ENCODE measurements around the gene PHKB. TPM values are rescaled to one million over a fixed set of nuclear protein-coding genes. Genes with fewer than 3 reads are reported as not detected.

The PHKB gene
- total and polyA plus RNA-seq, 2 donors (not counting 1 experiment from before 2014, with no cell fraction given) = 50.4 to 223 TPM

- H3K9me3 ChIP-seq (ENCODE audit: control extremely low read depth in 1 of 3, control insufficient read depth in 2 of 3, insufficient read depth in 1 of 3, low read length in 2 of 3) = peaks cover 8 to 22% (median 17%) of the 10 kb centered on the region in 3 donors
- CTCF ChIA-PET = interaction anchor here (0.9 to 4.6 kb wide), 5 partner anchors 12 to 48 kb away, joined by 3 to 50 read pairs (median 5); partner anchors contain the start of genes ITFG1 and PHKB
- peaks cover 62% of the 10 kb centered on the region for H3K79me2 ChIP-seq (ENCODE audit: control insufficient read depth, insufficient read depth, low read length)
- peak overlapping the region; percentile 61 for H3K9ac ChIP-seq (ENCODE audit: low read length)
- peaks cover 10 to 14% of the 10 kb centered on the region in 2 experiments for H3K36me3 ChIP-seq (replicated peaks in 1 of 2; ENCODE audit: control extremely low read depth in 1 of 2, control insufficient read depth in 1 of 2, extremely low read depth in 1 of 2, insufficient read depth in 2 of 2, low read length in 1 of 2)
- Mint-ChIP-seq H3K4me1 (peaks cover 55% of the 10 kb centered on the region), H3K9me3 (ENCODE audit: insufficient read depth) (peaks cover 2% of the 10 kb centered on the region), H3K27ac (peak overlapping the region; percentile 98), H3K4me3 (peak overlapping the region; percentile 96), H3K27me3 (no peaks in the 10 kb centered on the region)
- WGBS (ENCODE audit: insufficient coverage) = 38% methylated on average over 8 of the region's 10 CpGs
- H3K4me2 ChIP-seq (replicated peaks; ENCODE audit: low read depth, low read length, poor library complexity, severe bottlenecking) = peak overlapping the region; percentile 86
- peaks cover 37 to 40% of the 10 kb centered on the region in 2 donors for H3K4me1 ChIP-seq (ENCODE audit: control insufficient read depth in 2 of 2, insufficient read depth in 2 of 2, low read length in 2 of 2)
- peak overlapping the region; percentile 66 for H2AFZ ChIP-seq (ENCODE audit: insufficient read depth, low read depth, low read length, poor library complexity, severe bottlenecking)
- POLR2A ChIA-PET = interaction anchor here (1.0 to 3.6 kb wide), 4 partner anchors 11 to 32 kb away, joined by 3 to 41 read pairs (median 13); partner anchors contain the start of genes ITFG1 and PHKB
- H3K27me3 ChIP-seq (replicated peaks in 1 of 4; ENCODE audit: control extremely low read depth in 1 of 4, control insufficient read depth in 3 of 4, insufficient read depth in 4 of 4, low read length in 3 of 4) = no peaks in the 10 kb centered on the region
- no peaks in the 10 kb centered on the region for H4K20me1 ChIP-seq (ENCODE audit: control insufficient read depth, insufficient read depth, low read length, poor library complexity, severe bottlenecking)
- peak overlapping the region; percentile 19 to 71 (median 37) for H3K4me3 ChIP-seq (ENCODE audit: control extremely low read depth in 1 of 5, extremely low read depth in 1 of 5, insufficient read depth in 1 of 5, low read depth in 2 of 5, low read length in 4 of 5)
- TF ChIP-seq EZH2 (IDR thresholded peaks at IDR 0.05; ENCODE audit: borderline replicate concordance, insufficient read depth, low read depth, low read length, poor library complexity, severe bottlenecking) (no peak), CTCF (IDR thresholded peaks at IDR 0.05) (no peak)
- peak; percentile 85 for ATAC-seq (ENCODE audit: low read depth)
- intact Hi-C loops (cut with micrococcal nuclease) = loop anchor here (1.0 to 10.0 kb wide), 7 partner anchors 11 to 1120 kb away; partner anchors contain the start of genes DNAJA2, ITFG1, N4BP1 and NETO2
- DNase-seq = peak; percentile 72
- peak overlapping the region; percentile 81 to 85 for H3K27ac ChIP-seq (ENCODE audit: low read length in 2 of 2)
Measured at GRCh38 chr16:47492428-47493377, 31.6 kb downstream of the PHKB start.

All from B cell (primary cell).